DMS 273 treated with DMSO at 0.1 percent for 48 hours (cell line): Measurements from ENCODE around the gene ITGA1.
"Not testable (repeated sequence)": the region's sequence is repeated elsewhere in the genome, so short reads cannot be mapped to it uniquely, and the experiment has no call there.

Source experiments
- DNase-seq: peaks from one replicate; lab custom pipeline; 2025; lab: John Stamatoyannopoulos, UW

Gene ITGA1

GRCh38 chr5:52787600-52788504 is at the start of gene ITGA1, which contains the start of gene PELO:
ITGA1 (plus strand) TSS chr5:52787916; CDS start chr5:52788354, 438 bp downstream.
PELO (plus strand) TSS chr5:52787916; CDS start chr5:52800395, 12,479 bp downstream.
- DNase-seq: no peak

- DNase-seq: no peak
These were observed 49.6 kb upstream of the ITGA1 start for GRCh38 chr5:52738095-52738506.

GRCh38 chr5:52740007-52740406 is 47.7 kb upstream of the ITGA1 start:
- DNase-seq: no peak

- no peak for DNase-seq
These were observed 44.7 kb upstream of the ITGA1 start for GRCh38 chr5:52743012-52743411.

GRCh38 chr5:52743529-52743928 is 44.2 kb upstream of the ITGA1 start:
- DNase-seq: no peak

GRCh38 chr5:52743970-52744369 is 43.7 kb upstream of the ITGA1 start:
- no peak for DNase-seq

GRCh38 chr5:52744867-52745458 is 42.8 kb upstream of the ITGA1 start:
- not testable (repeated sequence) for DNase-seq

- no peak for DNase-seq
These were observed 41.2 kb upstream of the ITGA1 start for GRCh38 chr5:52746539-52746938.

GRCh38 chr5:52748590-52748989 is 39.1 kb upstream of the ITGA1 start:
- DNase-seq: no peak

- no peak for DNase-seq
These were observed 38.0 kb upstream of the ITGA1 start for GRCh38 chr5:52749666-52750065.

GRCh38 chr5:52751137-52751536 is 36.6 kb upstream of the ITGA1 start:
- no peak for DNase-seq

- DNase-seq: no peak
These were observed 33.7 kb upstream of the ITGA1 start for GRCh38 chr5:52754051-52754450.

GRCh38 chr5:52757527-52757926 is 30.2 kb upstream of the ITGA1 start:
- no peak for DNase-seq

GRCh38 chr5:52758014-52758413 is 29.7 kb upstream of the ITGA1 start:
- no peak for DNase-seq

- no peak for DNase-seq
These were observed 28.4 kb upstream of the ITGA1 start for GRCh38 chr5:52759331-52759730.

- no peak for DNase-seq
These were observed 26.9 kb upstream of the ITGA1 start for GRCh38 chr5:52760695-52761366.

GRCh38 chr5:52767217-52767743 is 20.4 kb upstream of the ITGA1 start:
- no peak for DNase-seq

- no peak for DNase-seq
These were observed 19.8 kb upstream of the ITGA1 start for GRCh38 chr5:52767766-52768480.

- DNase-seq: no peak
These were observed 18.7 kb upstream of the ITGA1 start for GRCh38 chr5:52769061-52769460.

- no peak for DNase-seq
These were observed 17.3 kb upstream of the ITGA1 start for GRCh38 chr5:52770287-52770939.

GRCh38 chr5:52771343-52772039 is 16.2 kb upstream of the ITGA1 start:
- DNase-seq: no peak
